GM19328 (cell line): Measurements from ENCODE around the gene FGF22.
A peak's percentile ranks its signal among the peaks of the same experiment; 100 is the strongest.
"Not testable (repeated sequence)": the region's sequence is repeated elsewhere in the genome, so short reads cannot be mapped to it uniquely, and the experiment has no call there.

Source experiments
- ATAC-seq: cut with Tn5 transposase; IDR thresholded peaks from one replicate; pipeline ENCODE4 v1.9.1; 2021; ENCODE audit warnings: mild to moderate bottlenecking, moderate library complexity; ENCODE audit not compliant: unreplicated experiment

The FGF22 gene

DNA sequence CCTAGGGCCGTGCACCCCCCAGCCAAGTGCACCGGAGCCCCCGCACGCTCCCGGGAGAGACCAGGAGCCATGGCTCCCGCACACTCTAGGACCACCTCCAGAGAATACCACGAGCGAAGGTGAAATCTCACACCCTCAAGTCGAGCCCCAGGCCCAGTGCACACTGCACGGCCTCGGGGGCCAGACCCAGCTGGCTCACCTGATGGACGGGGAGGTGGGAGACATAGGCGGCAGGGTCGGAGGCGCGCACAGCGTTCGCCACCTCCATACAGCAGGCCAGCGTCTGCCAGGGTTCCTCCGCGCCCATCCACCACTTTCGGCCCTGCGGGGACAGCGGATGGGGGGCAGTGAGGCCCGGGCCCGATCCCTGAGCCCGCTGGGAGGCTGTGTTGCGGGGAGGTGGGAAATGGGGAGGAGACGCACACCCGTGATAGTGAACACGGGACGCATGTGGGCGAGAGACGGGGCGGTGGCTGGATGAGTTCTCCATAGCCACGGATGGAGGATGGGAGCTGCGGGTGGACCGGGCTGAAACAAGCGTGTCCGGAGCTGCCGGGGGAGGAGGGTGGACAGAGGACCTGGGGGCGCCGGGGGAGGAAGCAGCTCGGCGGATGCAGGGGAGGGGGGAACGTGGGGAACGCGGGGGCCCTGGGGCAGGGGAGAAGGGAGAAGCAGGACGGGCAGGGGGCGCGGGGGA, 19.4 kb upstream of the FGF22 start:
- no peak for ATAC-seq

- not testable (repeated sequence) for ATAC-seq
Observed at GRCh38 chr19:621191-621590, 18.5 kb upstream of the FGF22 start.

GRCh38 chr19:621819-622218, 17.9 kb upstream of the FGF22 start:
- no peak for ATAC-seq

DNA sequence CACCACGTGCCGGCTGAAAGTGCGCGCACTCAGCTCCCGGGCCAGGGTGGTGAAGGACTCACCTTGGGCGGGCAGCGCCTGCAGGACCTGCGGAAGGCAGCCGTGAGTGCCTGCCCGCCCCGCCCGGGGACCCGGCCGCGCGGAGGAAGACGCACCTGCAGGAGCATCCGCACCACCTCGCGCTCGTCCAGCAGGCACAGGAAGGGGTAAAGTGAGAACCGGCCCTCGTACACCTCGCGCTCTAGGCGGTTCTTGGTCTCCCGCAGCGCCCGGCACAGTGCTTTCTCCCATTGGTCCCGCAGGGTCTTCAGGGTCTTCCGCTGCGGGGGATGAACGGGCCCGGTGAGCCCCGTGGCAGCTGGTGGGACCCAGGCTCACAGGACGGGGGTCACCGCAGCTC, 17.0 kb upstream of the FGF22 start:
- ATAC-seq, result no peak

DNA sequence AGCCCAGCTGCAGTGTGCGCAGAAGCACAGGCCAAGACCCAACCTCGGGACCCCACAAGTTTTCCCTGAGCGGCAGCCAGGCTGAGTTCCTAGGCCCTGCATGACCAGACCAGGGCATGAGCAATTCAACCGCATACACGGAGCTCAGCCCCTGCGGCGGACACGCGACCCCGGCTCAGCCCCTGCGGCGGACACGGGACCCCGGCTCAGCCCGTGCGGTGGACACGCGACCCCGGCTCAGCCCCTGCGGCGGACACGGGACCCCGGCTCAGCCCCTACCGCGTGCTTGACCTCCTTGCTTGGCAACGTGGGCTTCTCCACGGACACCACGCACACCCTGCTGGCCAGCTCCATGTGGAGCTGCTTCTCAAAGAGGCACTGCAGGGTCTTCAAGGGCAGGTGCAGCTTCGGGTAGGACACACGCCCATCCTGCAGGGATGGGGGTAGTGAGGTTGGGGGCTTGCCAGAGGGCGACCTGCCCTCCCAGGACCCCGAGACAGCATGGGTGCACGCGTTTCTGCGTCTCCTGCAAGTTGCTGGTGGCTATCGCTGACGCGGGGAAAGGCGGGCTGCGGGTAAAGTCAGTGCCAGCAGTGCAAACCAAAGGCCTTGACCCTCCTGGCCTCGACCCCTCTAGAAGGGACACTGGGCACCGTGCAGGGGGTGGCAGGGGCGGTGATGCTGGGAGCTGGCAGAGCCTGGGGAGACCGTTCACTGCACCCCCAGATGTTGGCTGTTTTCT, 16.3 kb upstream of the FGF22 start:
- no peak for ATAC-seq

GRCh38 chr19:623974-624373, 15.7 kb upstream of the FGF22 start:
- no peak for ATAC-seq

GRCh38 chr19:624433-625109, 15.1 kb upstream of the FGF22 start:
- no peak for ATAC-seq

DNA sequence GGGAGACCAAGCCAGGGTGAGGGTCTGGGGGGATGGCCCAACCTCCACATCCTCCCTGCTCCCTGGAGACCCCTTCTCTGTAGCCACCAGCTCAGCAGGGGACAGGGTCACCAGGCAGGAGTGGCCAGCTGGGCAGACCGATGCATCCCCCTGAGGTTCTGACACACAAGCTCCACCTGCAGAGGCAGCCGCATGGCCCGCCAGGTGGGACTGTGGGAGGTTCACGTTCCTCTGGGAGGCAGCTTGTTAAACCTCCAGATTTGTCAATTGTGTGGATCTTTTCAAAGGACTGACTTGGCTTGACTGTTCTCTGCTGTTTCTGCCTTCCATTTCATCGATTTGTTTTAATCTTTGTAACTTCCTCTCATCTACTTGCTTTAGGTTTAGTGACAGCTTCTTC, 14.4 kb upstream of the FGF22 start:
- ATAC-seq, result no peak

GRCh38 chr19:626566-626965, 13.1 kb upstream of the FGF22 start:
- not testable (repeated sequence) for ATAC-seq

GRCh38 chr19:628168-628567, 11.5 kb upstream of the FGF22 start:
- ATAC-seq, result no peak

GRCh38 chr19:629515-629914, 10.2 kb upstream of the FGF22 start:
- not testable (repeated sequence) for ATAC-seq

GRCh38 chr19:629961-630714, 9.5 kb upstream of the FGF22 start:
- no peak for ATAC-seq

DNA sequence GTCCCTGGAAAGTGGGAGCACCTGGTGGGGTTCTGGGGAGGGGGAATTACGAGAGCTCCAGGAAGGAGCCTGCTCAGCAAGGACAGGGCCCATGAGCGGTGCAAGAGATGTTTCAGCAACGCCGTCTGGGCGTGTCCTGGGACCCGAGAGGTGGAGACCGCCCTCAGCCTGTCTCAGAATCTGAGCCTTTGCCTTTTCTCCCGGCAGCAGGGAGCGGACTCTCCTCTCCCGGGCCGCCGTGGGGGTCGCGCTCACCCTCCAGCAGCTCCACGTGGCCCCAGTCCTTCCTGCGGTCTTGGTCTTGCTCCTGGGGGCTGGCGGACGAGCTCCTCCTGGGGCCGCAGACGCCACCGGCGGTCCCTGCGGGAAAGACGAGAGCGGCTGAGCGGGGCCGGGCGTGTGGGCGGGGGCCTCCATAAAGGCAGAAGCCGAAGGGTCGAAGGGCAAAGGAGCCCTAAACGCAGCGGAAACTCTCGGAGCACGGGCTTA, 7.1 kb upstream of the FGF22 start:
- ATAC-seq, result peak; percentile 10

DNA sequence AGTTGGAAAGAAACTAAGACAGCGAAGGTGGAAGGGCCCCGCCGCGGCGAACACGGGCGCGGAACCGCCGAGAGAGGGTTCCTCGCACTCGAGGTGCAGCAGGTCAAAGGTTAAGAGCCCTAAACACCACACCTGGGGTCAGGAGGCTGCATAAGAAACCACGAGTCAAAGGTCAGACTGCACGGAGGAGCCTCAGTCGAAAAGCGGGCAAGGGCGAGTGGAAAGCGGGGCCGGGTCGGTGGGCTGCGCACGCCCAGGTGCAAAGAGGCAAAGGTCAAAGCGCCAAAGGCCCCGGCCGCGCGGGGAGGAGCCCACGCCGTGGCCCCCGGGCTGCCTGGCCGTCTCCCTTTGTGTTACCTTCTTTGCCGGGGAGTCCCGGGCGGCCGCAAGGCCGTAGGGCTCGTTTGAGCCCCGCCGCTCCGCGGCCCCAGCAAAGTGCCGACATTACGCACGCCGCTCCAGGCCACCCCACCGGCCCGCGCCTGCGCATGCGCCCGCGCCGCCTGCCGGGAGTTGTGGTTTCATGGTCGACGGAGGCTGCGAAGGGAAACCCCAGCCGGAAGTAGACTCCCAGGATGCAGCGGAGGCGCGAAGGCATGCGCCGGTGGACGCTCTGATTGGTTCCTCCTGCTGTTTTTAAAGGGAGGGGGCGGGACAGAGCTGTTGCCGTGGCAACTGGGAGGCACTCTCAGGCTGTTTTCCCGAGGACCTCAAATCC, 6.5 kb upstream of the FGF22 start, which contains the start of gene POLRMT:
TSS of gene POLRMT (minus strand) at position 470 of the 718 bp plus-strand sequence. CDS start at position 445, 25 bp downstream.
- peak; percentile 81 for ATAC-seq

GRCh38 chr19:633786-634639, 5.7 kb upstream of the FGF22 start:
- ATAC-seq, result no peak

DNA sequence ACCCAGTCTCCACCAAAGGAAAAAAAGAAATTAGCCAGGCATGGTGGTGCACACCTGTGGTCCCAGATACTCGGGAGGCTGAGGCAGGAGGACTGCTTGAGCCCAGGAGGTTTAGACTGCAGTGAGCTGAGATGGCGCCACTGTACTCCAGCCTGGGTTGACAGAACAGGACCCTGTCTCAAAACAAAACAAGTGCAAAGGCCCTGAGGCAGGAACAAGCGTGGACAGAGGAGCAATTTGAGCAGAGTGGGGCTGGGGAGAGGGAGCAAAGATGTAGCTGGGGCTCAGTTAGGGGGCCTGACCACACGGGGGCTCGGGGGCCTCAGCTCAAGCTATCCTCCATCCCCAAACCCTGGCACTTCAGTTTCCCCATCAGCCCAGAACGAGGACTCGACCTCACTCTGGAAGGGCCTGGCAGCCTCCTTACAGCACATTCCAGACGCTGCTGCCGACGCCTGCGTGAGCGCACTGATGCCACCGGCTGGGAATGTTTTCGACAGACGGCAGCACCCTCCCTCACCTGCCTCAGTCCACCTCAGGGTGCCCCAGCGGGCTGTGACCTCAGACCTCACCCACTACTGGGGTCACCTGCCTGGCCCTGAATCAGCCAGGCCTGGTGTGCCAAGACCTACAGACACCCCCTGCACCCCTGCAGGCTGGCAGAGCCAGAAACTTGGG, 4.6 kb upstream of the FGF22 start:
- no peak for ATAC-seq

DNA sequence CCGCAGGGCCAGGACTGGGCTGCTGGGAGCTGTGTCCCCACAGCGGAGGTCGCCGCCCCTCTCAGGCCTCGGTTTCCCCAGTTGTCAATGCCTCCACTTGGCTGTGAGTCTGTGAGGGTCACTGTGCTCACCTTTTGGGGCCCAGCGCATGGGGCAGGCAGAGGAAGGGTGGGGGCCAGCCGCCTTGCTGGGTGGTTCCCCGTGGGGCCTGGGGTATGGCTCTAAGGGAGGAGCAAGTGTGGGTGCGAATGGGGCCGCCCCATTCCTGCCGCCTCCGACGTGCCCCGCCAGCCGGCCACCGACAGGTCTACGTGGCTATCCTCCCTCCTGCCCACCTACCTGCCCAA, 800 bp upstream of the FGF22 start:
- ATAC-seq, result no peak

- no peak for ATAC-seq
Observed at GRCh38 chr19:640161-640558, 481 bp downstream of the FGF22 start.

DNA sequence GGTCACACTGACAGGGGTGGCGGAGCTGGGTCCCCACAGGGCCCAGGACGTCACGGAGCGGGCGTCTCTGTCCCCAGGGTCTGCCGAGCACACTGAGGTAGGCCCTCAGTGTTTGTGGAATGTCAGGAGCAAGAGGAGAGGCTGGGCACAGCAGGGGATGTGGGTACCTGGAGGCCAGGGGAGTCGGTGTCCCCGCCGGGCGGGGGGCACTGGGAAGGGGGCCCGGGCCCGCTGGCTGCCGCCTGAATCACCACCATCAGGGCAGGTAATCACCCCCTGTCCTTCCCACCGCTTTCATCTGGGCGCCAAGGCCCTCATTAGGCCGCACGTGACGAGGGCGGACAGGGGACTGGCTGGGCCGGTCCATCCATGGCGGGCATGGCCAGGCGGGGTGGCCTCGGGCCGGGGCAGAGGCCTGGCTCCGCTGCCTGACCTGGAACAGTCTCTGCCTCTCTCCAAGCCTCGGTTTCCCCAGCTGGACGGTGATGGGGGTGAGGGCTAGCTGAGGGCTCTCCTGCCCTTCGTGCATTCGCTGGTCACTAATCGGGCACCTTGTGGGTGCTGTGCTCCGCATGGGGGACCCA, 1.0 kb downstream of the FGF22 start:
- no peak for ATAC-seq
